H1 (cell line): Measurements from ENCODE around the gene C3orf62. TPM values are rescaled to one million over a fixed set of nuclear protein-coding genes. Genes with fewer than 3 reads are reported as not detected.

Experiments used
- CTCF ChIA-PET: fragments of 300-600 bp; sonication (Branson Sonifier 250); formaldehyde crosslinking; loops from one replicate; lab custom pipeline; 2021; ENCODE audit not compliant: partially characterized antibody; lab: Charles Lee
- POLR2A ChIA-PET: fragments of 300-600 bp; sonication (Branson Sonifier 250); formaldehyde crosslinking; loops from one replicate; lab custom pipeline; 2021; ENCODE audit warnings: inconsistent platforms; ENCODE audit not compliant: partially characterized antibody; lab: Charles Lee
- DNase-seq, 2 experiments: peaks; one replicate each; pipeline versions ENCODE4 v3.0.0 to v3.0.0-alpha.2; 2010 to 2022; ENCODE audit warnings: low spot score in 2 of 2, low read depth in 1 of 2, mixed read lengths in 1 of 2
- FAIRE-seq: peaks from 2 replicates; lab custom pipeline; 2011; peaks lifted over from hg19 to GRCh38; lab: Jason Lieb, UNC
- H2AFZ ChIP-seq: 2 replicates; pipeline ENCODE4 v1.8.1; 2012; ENCODE audit warnings: low read length, inconsistent platforms
- H2AK5ac ChIP-seq: 2 replicates; pipeline ENCODE4 v1.6.1; 2013; ENCODE audit warnings: low read depth, low read length
- H2BK120ac ChIP-seq: replicated peaks from 2 replicates; pipeline ENCODE3; 2013; ENCODE audit warnings: low read depth, low read length, inconsistent platforms
- H2BK12ac ChIP-seq: 2 replicates; pipeline ENCODE4 v1.6.1; 2013; ENCODE audit warnings: low read depth, low read length
- H2BK15ac ChIP-seq: 2 replicates; pipeline ENCODE4 v1.6.1; 2013; ENCODE audit warnings: low read length
- H2BK20ac ChIP-seq: 2 replicates; pipeline ENCODE4 v1.6.1; 2013; ENCODE audit warnings: low read length
- H2BK5ac ChIP-seq: 2 replicates; pipeline ENCODE4 v1.6.1; 2013; ENCODE audit warnings: low read depth, low read length
- H3K14ac ChIP-seq: 2 replicates; pipeline ENCODE4 v1.6.1; 2013; ENCODE audit warnings: inconsistent platforms; ENCODE audit not compliant: insufficient read length
- H3K18ac ChIP-seq: 2 replicates; pipeline ENCODE4 v1.6.1; 2013; ENCODE audit warnings: low read length; ENCODE audit errors: extremely low read depth
- H3K23ac ChIP-seq: 2 replicates; pipeline ENCODE4 v1.6.1; 2013; ENCODE audit warnings: inconsistent platforms; ENCODE audit not compliant: insufficient read length
- H3K23me2 ChIP-seq: 2 replicates; pipeline ENCODE4 v1.6.1; 2013; ENCODE audit warnings: low read depth, low read length
- H3K27ac ChIP-seq: 2 replicates; pipeline ENCODE4 v1.6.1; 2011; ENCODE audit warnings: low read depth, low read length, inconsistent platforms
- H3K27me3 ChIP-seq, 4 experiments: replicated peaks in 1 of 4; 1 replicate in 1 of 4; 2 replicates in 3 of 4; pipeline versions ENCODE4 v1.6.1 to v1.8.1; 2011 to 2013; ENCODE audit warnings: low read length in 3 of 4, mild to moderate bottlenecking in 3 of 4, inconsistent platforms in 2 of 4, mixed read lengths in 2 of 4, moderate library complexity in 1 of 4; ENCODE audit not compliant: control insufficient read depth in 3 of 4, insufficient read depth in 3 of 4; ENCODE audit errors: extremely low read depth in 1 of 4
- H3K36me3 ChIP-seq, 4 experiments: 2 replicates each; pipeline versions ENCODE4 v1.6.1 to v1.8.1; 2011 to 2013; ENCODE audit warnings: mild to moderate bottlenecking in 4 of 4, low read length in 3 of 4, moderate library complexity in 2 of 4, control low read depth in 1 of 4, inconsistent platforms in 1 of 4; ENCODE audit not compliant: insufficient read depth in 4 of 4, control insufficient read depth in 2 of 4
- H3K4ac ChIP-seq: replicated peaks from 2 replicates; pipeline ENCODE3; 2013; ENCODE audit warnings: low read length, low read depth, mixed read lengths, inconsistent platforms; ENCODE audit not compliant: insufficient read length
- H3K4me1 ChIP-seq, 4 experiments: replicated peaks in 1 of 4; 1 replicate in 1 of 4; 2 replicates in 3 of 4; pipeline versions ENCODE4 v1.6.1 to v1.8.1; 2011 to 2013; ENCODE audit warnings: low read length in 3 of 4, inconsistent platforms in 2 of 4, mixed read lengths in 1 of 4; ENCODE audit not compliant: insufficient read depth in 4 of 4, control insufficient read depth in 3 of 4
- H3K4me2 ChIP-seq, 2 experiments: 2 replicates each; pipeline versions ENCODE4 v1.6.1 to v1.8.1; 2011 to 2013; ENCODE audit warnings: low read depth in 2 of 2, low read length in 2 of 2, control low read depth in 1 of 2, inconsistent platforms in 1 of 2, mild to moderate bottlenecking in 1 of 2; ENCODE audit not compliant: insufficient read depth in 1 of 2
- H3K4me3 ChIP-seq, 4 experiments: fragments of 200-600, 300-600 bp in 1 of 4; sonication (generic), shearing (Covaris generic), sonication (Bioruptor Twin) in 1 of 4; 2 replicates each; pipeline versions ENCODE4 v1.5.1 to v1.8.1; 2011 to 2016; ENCODE audit warnings: low read length in 4 of 4, low read depth in 3 of 4, control low read depth in 2 of 4, inconsistent platforms in 2 of 4, mild to moderate bottlenecking in 2 of 4, mixed read lengths in 1 of 4, moderate library complexity in 1 of 4; ENCODE audit not compliant: insufficient read depth in 2 of 4; ENCODE audit errors: extremely low read depth in 1 of 4
- H3K56ac ChIP-seq: replicated peaks from 2 replicates; pipeline ENCODE3; 2013; ENCODE audit warnings: low read depth, mild to moderate bottlenecking, mixed read lengths, low read length, inconsistent platforms; ENCODE audit not compliant: insufficient read length
- H3K79me1 ChIP-seq: 2 replicates; pipeline ENCODE4 v1.6.1; 2013; ENCODE audit warnings: low read depth, low read length, control low read depth
- H3K79me2 ChIP-seq, 2 experiments: 2 replicates each; pipeline versions ENCODE4 v1.6.1 to v1.8.1; 2012 to 2013; ENCODE audit warnings: low read length in 2 of 2, mild to moderate bottlenecking in 2 of 2, inconsistent platforms in 1 of 2; ENCODE audit not compliant: insufficient read depth in 2 of 2, control insufficient read depth in 1 of 2
- H3K9ac ChIP-seq, 4 experiments: replicated peaks in 1 of 4; 1 replicate in 1 of 4; 2 replicates in 3 of 4; pipeline versions ENCODE4 v1.6.1 to v1.8.1; 2011 to 2013; ENCODE audit warnings: low read depth in 3 of 4, low read length in 3 of 4, control low read depth in 2 of 4, mild to moderate bottlenecking in 2 of 4, moderate library complexity in 2 of 4, inconsistent platforms in 1 of 4; ENCODE audit errors: extremely low read depth in 1 of 4
- H3K9me3 ChIP-seq, 2 experiments: 2 replicates each; pipeline versions ENCODE4 v1.6.1 to v1.8.1; 2012 to 2013; ENCODE audit warnings: mild to moderate bottlenecking in 2 of 2, moderate library complexity in 2 of 2, control low read depth in 1 of 2, inconsistent platforms in 1 of 2, low read depth in 1 of 2, low read length in 1 of 2, mixed read lengths in 1 of 2; ENCODE audit not compliant: insufficient read depth in 2 of 2
- H4K20me1 ChIP-seq, 2 experiments: replicated peaks in 1 of 2; 2 replicates each; pipeline versions ENCODE3 to v1.8.1; 2011 to 2013; ENCODE audit warnings: inconsistent platforms in 2 of 2, low read length in 2 of 2, mild to moderate bottlenecking in 1 of 2; ENCODE audit not compliant: insufficient read depth in 2 of 2, control insufficient read depth in 1 of 2
- H4K5ac ChIP-seq: 2 replicates; pipeline ENCODE4 v1.6.1; 2013; ENCODE audit warnings: low read length, low read depth, mixed read lengths, inconsistent platforms; ENCODE audit not compliant: insufficient read length
- H4K8ac ChIP-seq: 2 replicates; pipeline ENCODE4 v1.8.0; 2013; ENCODE audit warnings: mild to moderate bottlenecking, moderate library complexity, low read length, inconsistent platforms; ENCODE audit not compliant: insufficient read depth; ENCODE audit errors: extremely low read depth
- H4K91ac ChIP-seq: replicated peaks from 2 replicates; pipeline ENCODE3; 2013; ENCODE audit warnings: low read length, mixed read lengths, inconsistent platforms; ENCODE audit not compliant: insufficient read length
- TCF12 ChIP-seq: IDR thresholded peaks from 2 replicates; pipeline ENCODE4 v1.6.1; 2011; ENCODE audit warnings: low read depth, mild to moderate bottlenecking, low read length
- USF2 ChIP-seq: IDR thresholded peaks from 2 replicates; pipeline ENCODE4 v1.6.1; 2011; ENCODE audit warnings: low read length, improper control_type of control experiment
- WGBS, 2 experiments: shearing (Covaris generic) in 1 of 2; methylation state at CpG; one replicate each; pipeline versions ENCODE4 v1.1.6 to v1.1.7; 2013 to 2015; ENCODE audit warnings: low lambda C conversion rate in 2 of 2, mixed read lengths in 2 of 2, inconsistent platforms in 1 of 2, low coverage in 1 of 2, missing lambda C conversion rate in 1 of 2; ENCODE audit not compliant: insufficient replicate concordance in 2 of 2, insufficient coverage in 1 of 2, insufficient read length in 1 of 2; ENCODE audit errors: extremely low coverage in 1 of 2, missing lambda C conversion rate in 1 of 2; 5-methylcytosine and 5-hydroxymethylcytosine counted together
- polyA plus RNA-seq, 7 experiments: library from polyadenylated mRNA; depleted of rRNA in 3 of 7; stranded (reverse) in 5 of 7; unstranded in 2 of 7; fragments of >200 nt in 5 of 7; fragments of 200-250 nt in 2 of 7; gene quantifications; 1 replicate in 5 of 7; 2 replicates in 1 of 7; 4 replicates in 1 of 7; pipeline versions ENCODE4 v1.2.1 to v1.2.3, GENCODE V29; 2011 to 2013; ENCODE audit warnings: missing spikeins in 2 of 7, mixed read lengths in 2 of 7
- total RNA-seq: library from RNA; stranded (reverse); fragmentation: NEBNext Ultra II Directional; extraction: Animal tissue kit (Norgen Biotek cat#: 25700); gene quantifications from 2 replicates; pipeline ENCODE4 v1.2.1, GENCODE V29; 2021

C3orf62 gene
- total and polyA plus RNA-seq, 2 of the 8 experiments (the other 6 are each of a cell fraction or from before 2014, with no cell fraction given), result 1.1 to 3.0 TPM

DNA sequence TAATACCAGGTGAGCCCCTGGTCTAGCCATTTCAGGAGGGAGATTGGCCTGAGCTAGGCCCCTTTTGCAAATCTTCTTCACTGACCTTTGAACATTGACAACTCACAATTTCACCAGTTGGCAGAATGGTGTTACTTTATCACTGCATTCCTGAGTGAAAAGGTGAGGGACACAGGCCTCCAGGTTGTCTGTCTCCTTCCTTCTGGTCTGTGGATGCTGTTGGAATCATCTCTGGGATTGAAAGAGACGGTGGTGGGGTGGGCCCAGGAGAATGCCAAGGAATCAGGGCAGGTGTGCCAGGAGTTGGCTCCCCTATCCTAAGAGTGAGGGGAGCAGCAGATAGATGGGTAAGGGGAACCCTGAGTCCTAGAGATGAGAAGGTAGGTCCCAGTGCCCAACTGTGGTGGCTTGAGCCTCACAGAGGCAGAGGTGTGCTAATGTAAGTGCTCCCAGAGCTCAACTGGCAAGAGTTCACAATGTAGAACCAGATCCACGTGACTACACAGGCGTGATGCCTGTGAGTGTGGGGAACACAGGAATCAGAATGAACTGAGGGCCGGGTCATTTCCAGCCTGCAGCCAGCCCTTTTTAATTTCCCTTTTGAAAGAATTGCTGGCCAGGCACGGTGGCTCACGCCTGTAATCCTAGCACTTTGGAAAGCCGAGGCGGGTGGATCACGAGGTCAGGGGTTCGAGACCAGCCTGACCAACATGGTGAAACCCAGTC lies 11.2 kb downstream of the C3orf62 start:
- no peak overlapping the region for H3K4me3 ChIP-seq
- H3K9me3 ChIP-seq, result no peaks in the 10 kb centered on the region
- H3K27ac ChIP-seq, result no peak overlapping the region
- H2AK5ac ChIP-seq, result no peak overlapping the region
- no peaks in the 10 kb centered on the region for H3K23me2 ChIP-seq
- H4K8ac ChIP-seq, result peak overlapping the region; percentile 35; the same call in 1 of the 2 replicates
- no peak overlapping the region for H3K14ac ChIP-seq
- ChIA-PET POLR2A (interaction anchor here (1.3 kb wide), 1 partner anchor 11 kb away, joined by 5 read pairs; the partner anchor contains the start of gene C3orf62), CTCF (interaction anchor here (0.9 to 1.3 kb wide), 4 partner anchors 93 to 184 kb away, joined by 3 to 6 read pairs (median 4); partner anchors contain the start of gene KLHDC8B)
- no peak overlapping the region for H2BK20ac ChIP-seq
- H3K79me2 ChIP-seq, result no peaks in the 10 kb centered on the region
- 95% methylated on average over 10 of the region's 10 CpGs; no CpG with 5 or more reads in 1 of the 2 experiments for WGBS, 2 experiments
- no peak overlapping the region for H4K91ac ChIP-seq
- no peaks in the 10 kb centered on the region for H3K4me1 ChIP-seq
- H2BK5ac ChIP-seq, result no peak overlapping the region
- no peaks in the 10 kb centered on the region for H3K27me3 ChIP-seq
- no peak overlapping the region for H4K5ac ChIP-seq
- no peak overlapping the region for H2BK120ac ChIP-seq
- FAIRE-seq, result no peak
- H3K79me1 ChIP-seq, result no peaks in the 10 kb centered on the region
- H3K36me3 ChIP-seq, result no peaks in the 10 kb centered on the region
- no peak for DNase-seq
- no peak overlapping the region for H2AFZ ChIP-seq
- no peak overlapping the region for H2BK15ac ChIP-seq
- H3K23ac ChIP-seq, result no peak overlapping the region
- H4K20me1 ChIP-seq, result no peaks in the 10 kb centered on the region
- no peak overlapping the region for H3K9ac ChIP-seq
- H2BK12ac ChIP-seq, result no peak overlapping the region
- H3K4me2 ChIP-seq, result no peak overlapping the region
- no peak overlapping the region for H3K18ac ChIP-seq
- no peak overlapping the region for H3K56ac ChIP-seq
- H3K4ac ChIP-seq, result no peak overlapping the region
- TF ChIP-seq USF2, result no peak
- no peak for TF ChIP-seq TCF12
